ENCODE data around the gene ITSN1.

ITSN1 gene

GRCh38 chr21:33894736-33895288 is 252.5 kb downstream of the ITSN1 start:
- no peak for TF ChIP-seq TAF1 (IDR thresholded peaks at IDR 0.05; ENCODE audit: low read depth)
- TF ChIP-seq RAD21 (IDR thresholded peaks at IDR 0.05; ENCODE audit: low read depth), result peak; percentile 88
- TF ChIP-seq ZBTB7A (IDR thresholded peaks at IDR 0.05; ENCODE audit: low read depth), result peak; percentile 76; the same call in 1 of the 2 replicates

- TF ChIP-seq TAF1 (IDR thresholded peaks at IDR 0.05; ENCODE audit: low read depth) (no peak), YY1 (IDR thresholded peaks at IDR 0.05; ENCODE audit: low read depth) (no peak), MAX (IDR thresholded peaks at IDR 0.05) (no peak)
Measured at GRCh38 chr21:33895356-33895755, 253.1 kb downstream of the ITSN1 start.

- TF ChIP-seq CEBPB (IDR thresholded peaks at IDR 0.05), result no peak
- no peak for TF ChIP-seq EP300 (IDR thresholded peaks at IDR 0.05; ENCODE audit: borderline replicate concordance)
- no peak for TF ChIP-seq CREB1 (IDR thresholded peaks at IDR 0.05; ENCODE audit: low read depth)
- no peak for TF ChIP-seq YY1 (IDR thresholded peaks at IDR 0.05; ENCODE audit: low read depth)
- TF ChIP-seq NFIC (IDR thresholded peaks at IDR 0.05), result no peak
- no peak for TF ChIP-seq FOXM1 (IDR thresholded peaks at IDR 0.05; ENCODE audit: borderline replicate concordance, low read depth)
- TF ChIP-seq MAX (IDR thresholded peaks at IDR 0.05), result no peak
- TF ChIP-seq EGR1 (IDR thresholded peaks at IDR 0.05), result no peak
- no peak for TF ChIP-seq ZBTB7A (IDR thresholded peaks at IDR 0.05; ENCODE audit: low read depth)
- no peak for TF ChIP-seq TAF1 (IDR thresholded peaks at IDR 0.05; ENCODE audit: low read depth)
- TF ChIP-seq USF1 (IDR thresholded peaks at IDR 0.05), result no peak
- no peak for TF ChIP-seq REST (IDR thresholded peaks at IDR 0.05; ENCODE audit: low read depth)
- TF ChIP-seq RAD21 (IDR thresholded peaks at IDR 0.05; ENCODE audit: low read depth), result no peak
Measured at GRCh38 chr21:33896691-33897090, 254.4 kb downstream of the ITSN1 start.

- no peak for TF ChIP-seq YY1 (IDR thresholded peaks at IDR 0.05; ENCODE audit: low read depth)
- TF ChIP-seq TAF1 (IDR thresholded peaks at IDR 0.05; ENCODE audit: low read depth), result no peak
- no peak for TF ChIP-seq RAD21 (IDR thresholded peaks at IDR 0.05; ENCODE audit: low read depth)
- TF ChIP-seq TCF12 (IDR thresholded peaks at IDR 0.05; ENCODE audit: low read depth), result no peak
- TF ChIP-seq REST (IDR thresholded peaks at IDR 0.05; ENCODE audit: low read depth), result no peak
- no peak for TF ChIP-seq NFIC (IDR thresholded peaks at IDR 0.05)
- no peak for TF ChIP-seq EP300 (IDR thresholded peaks at IDR 0.05; ENCODE audit: borderline replicate concordance)
- TF ChIP-seq CREB1 (IDR thresholded peaks at IDR 0.05; ENCODE audit: low read depth), result no peak
- TF ChIP-seq USF1 (IDR thresholded peaks at IDR 0.05), result no peak
- no peak for TF ChIP-seq EGR1 (IDR thresholded peaks at IDR 0.05)
- TF ChIP-seq TEAD4 (IDR thresholded peaks at IDR 0.05), result no peak
- TF ChIP-seq MAX (IDR thresholded peaks at IDR 0.05), result no peak
- no peak for TF ChIP-seq ZBTB7A (IDR thresholded peaks at IDR 0.05; ENCODE audit: low read depth)
- no peak for TF ChIP-seq CEBPB (IDR thresholded peaks at IDR 0.05)
- TF ChIP-seq FOXM1 (IDR thresholded peaks at IDR 0.05; ENCODE audit: borderline replicate concordance, low read depth), result no peak
Measured at GRCh38 chr21:33897098-33897497, 254.8 kb downstream of the ITSN1 start.

GRCh38 chr21:33897739-33898138 is 255.4 kb downstream of the ITSN1 start:
- no peak for TF ChIP-seq RAD21 (IDR thresholded peaks at IDR 0.05; ENCODE audit: low read depth)
- no peak for TF ChIP-seq EP300 (IDR thresholded peaks at IDR 0.05; ENCODE audit: borderline replicate concordance)
- TF ChIP-seq TEAD4 (IDR thresholded peaks at IDR 0.05), result no peak
- no peak for TF ChIP-seq REST (IDR thresholded peaks at IDR 0.05; ENCODE audit: low read depth)
- TF ChIP-seq TCF12 (IDR thresholded peaks at IDR 0.05; ENCODE audit: low read depth), result no peak
- no peak for TF ChIP-seq EGR1 (IDR thresholded peaks at IDR 0.05)
- TF ChIP-seq FOXM1 (IDR thresholded peaks at IDR 0.05; ENCODE audit: borderline replicate concordance, low read depth), result no peak
- no peak for TF ChIP-seq YY1 (IDR thresholded peaks at IDR 0.05; ENCODE audit: low read depth)
- TF ChIP-seq MAX (IDR thresholded peaks at IDR 0.05), result no peak
- TF ChIP-seq CEBPB (IDR thresholded peaks at IDR 0.05), result no peak
- no peak for TF ChIP-seq USF1 (IDR thresholded peaks at IDR 0.05)
- no peak for TF ChIP-seq NFIC (IDR thresholded peaks at IDR 0.05)
- TF ChIP-seq ZBTB7A (IDR thresholded peaks at IDR 0.05; ENCODE audit: low read depth), result no peak
- TF ChIP-seq CREB1 (IDR thresholded peaks at IDR 0.05; ENCODE audit: low read depth), result no peak
- TF ChIP-seq TAF1 (IDR thresholded peaks at IDR 0.05; ENCODE audit: low read depth), result no peak

Data from Ishikawa (cell line).